Sigmoid colon (tissue), 4 donors: ENCODE results near the gene AXIN1.
"Not testable (repeated sequence)": the region's sequence is repeated elsewhere in the genome, so short reads cannot be mapped to it uniquely, and the experiment has no call there.

Source experiments
- EP300 ChIP-seq, 4 donors: sonication (generic); formaldehyde crosslinking; IDR thresholded peaks; one replicate each; pipeline ENCODE4 v1.6.1; 2017; ENCODE audit warnings: antibody characterized with exemption in 4 of 4
- POLR2A ChIP-seq, 2 donors: fragments of 450-650 bp; IDR thresholded peaks; one replicate each; pipeline ENCODE4 v1.6.1; 2016; ENCODE audit warnings: antibody characterized with exemption in 2 of 2, mild to moderate bottlenecking in 2 of 2, moderate library complexity in 2 of 2
- POLR2AphosphoS5 ChIP-seq, 4 donors: sonication (generic); formaldehyde crosslinking; IDR thresholded peaks; one replicate each; pipeline ENCODE4 v1.6.1; 2017; ENCODE audit warnings: antibody characterized with exemption in 4 of 4
- TF ChIP-seq, protein P1 (sequence below), 4 experiments: fragments of 450-650 bp in 3 of 4; fragments of 200-600 bp in 1 of 4; IDR thresholded peaks; one replicate each; pipeline ENCODE4 v1.5.1; 2016 to 2019; ENCODE audit warnings: antibody characterized with exemption in 4 of 4, mild to moderate bottlenecking in 3 of 4, moderate library complexity in 2 of 4

DNA sequence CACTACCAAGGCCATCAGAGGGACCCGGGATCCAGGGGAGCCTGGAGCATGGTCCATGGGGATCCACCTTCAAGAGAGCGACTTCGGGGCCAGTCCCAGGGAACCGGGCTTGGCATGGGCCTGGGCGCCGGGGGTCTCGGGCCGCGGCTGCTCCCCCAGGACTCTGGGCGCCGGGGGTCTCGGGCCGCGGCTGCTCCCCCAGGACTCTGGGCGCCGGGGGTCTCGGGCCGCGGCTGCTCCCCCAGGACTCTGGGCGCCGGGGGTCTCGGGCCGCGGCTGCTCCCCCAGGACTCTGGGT, 10.1 kb upstream of the AXIN1 start:
- TF ChIP-seq, protein P1, sequence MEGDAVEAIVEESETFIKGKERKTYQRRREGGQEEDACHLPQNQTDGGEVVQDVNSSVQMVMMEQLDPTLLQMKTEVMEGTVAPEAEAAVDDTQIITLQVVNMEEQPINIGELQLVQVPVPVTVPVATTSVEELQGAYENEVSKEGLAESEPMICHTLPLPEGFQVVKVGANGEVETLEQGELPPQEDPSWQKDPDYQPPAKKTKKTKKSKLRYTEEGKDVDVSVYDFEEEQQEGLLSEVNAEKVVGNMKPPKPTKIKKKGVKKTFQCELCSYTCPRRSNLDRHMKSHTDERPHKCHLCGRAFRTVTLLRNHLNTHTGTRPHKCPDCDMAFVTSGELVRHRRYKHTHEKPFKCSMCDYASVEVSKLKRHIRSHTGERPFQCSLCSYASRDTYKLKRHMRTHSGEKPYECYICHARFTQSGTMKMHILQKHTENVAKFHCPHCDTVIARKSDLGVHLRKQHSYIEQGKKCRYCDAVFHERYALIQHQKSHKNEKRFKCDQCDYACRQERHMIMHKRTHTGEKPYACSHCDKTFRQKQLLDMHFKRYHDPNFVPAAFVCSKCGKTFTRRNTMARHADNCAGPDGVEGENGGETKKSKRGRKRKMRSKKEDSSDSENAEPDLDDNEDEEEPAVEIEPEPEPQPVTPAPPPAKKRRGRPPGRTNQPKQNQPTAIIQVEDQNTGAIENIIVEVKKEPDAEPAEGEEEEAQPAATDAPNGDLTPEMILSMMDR (IDR thresholded peaks at IDR 0.05) = not testable (repeated sequence)
- not testable (repeated sequence) for TF ChIP-seq POLR2A, EP300, POLR2AphosphoS5 (IDR thresholded peaks at IDR 0.05)
